Stimulated activated CD8-positive, alpha-beta memory T cell treated with anti-CD3 and anti-CD28 coated beads, Interleukin-12 subunit alpha, Interleukin-12 subunit beta, amount 100 ng/mL, for 24 hours (primary cell): Measurements from ENCODE around the gene SNCAIP.

Experiments
- DNase-seq: peaks from one replicate; pipeline ENCODE4 v3.0.0-alpha.2; 2020; ENCODE audit errors: extremely low read depth

SNCAIP gene

DNA sequence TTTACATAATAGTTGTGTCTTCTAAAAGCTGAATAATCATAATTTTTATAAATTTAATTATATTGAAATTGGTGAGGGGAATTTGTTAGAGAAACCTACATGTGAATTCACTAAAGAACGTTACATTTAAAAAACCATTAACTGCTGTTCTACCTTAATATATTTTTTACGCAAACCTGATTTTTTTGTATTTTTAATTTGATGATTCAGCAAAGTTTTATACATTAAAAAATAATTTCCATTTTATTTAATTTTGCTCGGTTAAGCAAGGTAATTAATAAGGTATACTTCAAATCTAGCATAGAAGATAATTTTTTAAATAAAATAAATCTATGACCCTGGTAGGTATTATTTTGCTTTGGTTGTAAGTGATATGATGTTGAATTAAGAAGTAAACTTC, 114.3 kb downstream of the SNCAIP start:
- no peak for DNase-seq

DNA sequence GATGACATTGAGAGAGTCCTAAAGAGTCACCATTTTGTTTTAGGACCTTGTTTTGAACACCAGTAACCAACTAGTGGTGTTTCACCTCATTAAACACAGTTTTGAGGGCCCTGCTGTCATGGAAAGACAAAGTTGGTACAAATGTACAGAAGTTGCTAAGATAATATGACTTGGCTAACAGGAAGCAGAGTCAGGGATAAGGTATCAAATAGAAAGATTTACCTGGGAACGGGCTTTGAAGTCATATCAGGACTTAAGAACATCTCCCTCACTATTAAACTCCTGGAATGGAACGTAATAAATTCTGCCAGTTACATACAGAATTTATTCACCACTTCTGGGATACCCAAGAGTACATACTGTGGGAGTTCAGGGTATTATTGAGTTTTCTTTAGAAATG, 115.6 kb downstream of the SNCAIP start:
- no peak for DNase-seq

DNA sequence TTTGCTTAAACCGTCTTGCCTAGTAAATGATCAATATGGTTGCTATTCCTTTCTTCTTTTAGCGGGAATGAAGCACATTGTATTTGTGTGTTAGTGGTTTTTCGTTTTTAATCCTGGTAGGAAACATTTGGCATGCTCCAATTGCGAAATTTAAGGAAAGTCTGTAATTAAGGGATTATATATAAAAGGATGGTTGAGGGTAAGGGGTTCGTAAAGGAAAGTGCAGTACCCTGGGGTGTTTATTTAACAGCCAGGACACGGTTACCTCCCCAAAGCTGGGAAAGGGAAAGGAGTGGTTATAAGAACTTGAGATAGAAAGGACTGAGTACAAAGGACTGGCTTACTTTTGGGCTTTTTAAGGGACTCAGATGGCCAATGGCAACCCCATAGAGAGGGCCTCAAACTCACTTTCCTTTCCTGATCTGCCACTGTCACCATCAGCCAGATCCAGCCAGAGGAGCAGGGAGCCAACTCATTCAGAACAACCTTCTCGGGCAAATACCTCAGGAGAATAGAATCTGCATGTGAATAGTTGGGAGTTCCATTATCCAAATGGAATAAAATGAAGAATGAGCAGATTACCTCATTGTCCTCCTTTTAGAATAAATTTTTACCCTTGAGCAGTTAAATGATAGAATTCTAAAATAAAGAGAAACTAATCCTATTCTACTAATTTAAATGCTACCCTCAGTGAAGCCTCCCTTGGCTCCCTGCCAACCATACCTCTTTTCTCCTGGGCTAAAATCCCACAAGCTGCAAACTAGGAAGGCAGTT, 117.7 kb downstream of the SNCAIP start:
- no peak for DNase-seq

DNA sequence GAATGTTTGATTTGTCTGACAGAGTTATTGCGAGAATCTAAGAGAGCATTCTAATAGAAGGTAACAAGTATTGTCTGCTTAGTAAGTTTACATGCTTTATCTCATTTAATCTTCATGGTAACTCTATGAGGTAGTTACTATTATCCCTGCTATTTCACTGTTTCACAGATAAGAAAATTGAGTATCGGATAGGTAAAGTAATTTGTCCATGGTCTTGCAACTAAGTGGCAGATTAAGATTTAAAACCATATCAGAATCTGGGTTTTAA, 118.2 kb downstream of the SNCAIP start:
- no peak for DNase-seq

DNA sequence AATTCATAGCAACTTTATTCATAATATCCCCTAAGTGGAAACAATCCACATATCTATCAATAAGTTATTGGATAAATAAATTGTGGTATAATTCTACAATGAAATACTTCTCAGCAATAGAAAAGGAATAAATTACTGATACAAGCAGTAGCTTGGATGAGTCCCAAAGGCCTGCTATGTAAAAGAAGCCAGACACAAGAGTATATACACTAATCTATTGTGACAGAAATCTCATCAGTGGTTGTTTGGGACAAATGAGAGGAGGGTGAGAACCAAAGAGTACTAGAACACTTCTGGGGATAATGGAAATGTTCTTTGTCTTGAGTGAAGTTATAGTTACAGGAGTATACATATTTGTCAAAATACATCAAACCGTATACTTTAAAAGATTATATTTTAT, 119.3 kb downstream of the SNCAIP start:
- no peak for DNase-seq

DNA sequence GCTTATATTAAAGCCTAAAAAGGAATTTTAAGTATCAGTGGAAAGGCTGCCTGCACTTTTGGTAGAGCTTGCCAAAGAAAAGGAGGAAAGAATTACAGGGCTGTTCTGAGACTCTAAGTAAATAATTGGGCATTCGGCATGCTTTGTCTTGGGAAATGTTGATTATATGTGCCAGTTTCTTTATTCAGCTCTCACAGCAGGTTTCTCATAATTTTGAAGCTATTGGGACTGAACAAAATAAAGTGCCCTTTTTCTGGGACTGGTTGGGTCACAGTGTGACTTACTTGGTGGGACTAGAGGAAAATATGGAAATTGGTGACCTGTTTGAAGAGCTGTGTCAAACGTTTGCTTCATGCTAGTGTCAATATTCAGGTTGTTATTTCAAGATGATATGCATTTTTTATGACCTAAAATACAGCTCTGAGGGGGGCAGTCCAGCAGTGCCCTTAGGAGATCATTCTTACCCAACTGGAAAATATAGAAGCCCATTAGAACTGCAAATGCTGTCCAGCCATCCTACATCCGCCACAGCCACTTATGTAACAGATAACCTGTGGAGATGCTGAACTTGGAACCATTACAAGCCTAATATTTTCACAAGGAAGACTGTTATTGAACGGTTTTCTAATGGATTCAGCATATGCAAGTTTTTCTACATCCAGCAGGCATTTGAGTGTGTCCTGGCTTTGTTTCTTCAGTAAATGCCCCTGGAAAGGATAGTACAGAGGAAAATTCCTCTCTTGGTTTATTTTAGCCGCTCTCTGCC, 122.4 kb downstream of the SNCAIP start:
- no peak for DNase-seq

DNA sequence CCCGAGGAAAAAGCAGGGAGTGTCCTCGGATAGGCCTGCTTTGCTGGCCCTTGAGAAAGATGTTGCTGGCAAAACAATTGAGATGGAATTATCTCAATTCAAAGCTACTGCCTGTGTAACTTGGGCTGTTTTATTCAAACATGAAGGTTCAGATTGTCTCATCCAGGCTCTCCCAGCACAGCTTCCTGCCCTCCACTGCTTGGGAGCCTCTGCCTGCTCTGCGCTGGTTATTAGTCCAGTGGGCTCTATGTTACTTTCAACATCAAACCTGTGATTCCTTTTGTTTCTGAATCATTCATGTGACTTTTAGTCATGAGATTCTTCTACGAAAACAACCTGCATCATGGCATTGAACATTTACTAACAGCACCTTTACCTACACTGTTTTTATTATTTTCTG, 123.2 kb downstream of the SNCAIP start:
- no peak for DNase-seq

DNA sequence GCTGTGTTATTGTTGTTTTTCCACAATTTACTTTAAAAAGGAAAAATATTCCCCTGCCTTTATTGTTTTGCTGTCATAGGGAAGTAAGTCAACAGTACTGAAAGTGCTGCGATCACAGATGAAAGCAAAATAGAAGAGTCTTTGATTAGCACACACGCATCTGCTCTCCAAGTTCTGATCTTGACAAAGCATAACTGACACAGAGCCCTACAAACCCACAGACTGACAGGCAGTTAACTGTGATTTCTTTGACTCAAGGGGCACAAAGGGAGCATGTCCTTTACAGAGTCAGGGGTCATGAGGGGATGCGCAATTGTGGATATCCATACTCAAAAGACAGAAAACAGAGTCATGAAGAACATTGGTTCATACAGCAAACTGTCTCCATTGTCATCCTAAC, 123.7 kb downstream of the SNCAIP start:
- DNase-seq, result no peak

DNA sequence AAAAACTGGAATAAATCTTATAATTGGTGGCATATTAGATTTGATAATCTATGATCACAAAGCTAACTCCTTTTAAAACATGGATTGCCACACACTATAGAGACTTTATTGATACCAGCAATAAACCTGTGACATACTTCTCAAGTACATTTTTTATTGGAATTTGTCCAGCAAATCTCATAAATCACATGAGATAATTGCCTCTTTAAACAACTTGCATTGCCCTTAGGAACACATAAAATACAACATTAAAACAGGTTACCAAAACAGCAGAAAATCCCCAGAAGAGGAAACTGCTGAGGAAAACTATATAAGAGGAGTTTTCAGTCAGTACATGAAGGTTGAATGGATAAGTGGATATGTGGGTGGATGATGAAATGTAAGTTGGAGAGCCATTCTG, 124.6 kb downstream of the SNCAIP start:
- no peak for DNase-seq

DNA sequence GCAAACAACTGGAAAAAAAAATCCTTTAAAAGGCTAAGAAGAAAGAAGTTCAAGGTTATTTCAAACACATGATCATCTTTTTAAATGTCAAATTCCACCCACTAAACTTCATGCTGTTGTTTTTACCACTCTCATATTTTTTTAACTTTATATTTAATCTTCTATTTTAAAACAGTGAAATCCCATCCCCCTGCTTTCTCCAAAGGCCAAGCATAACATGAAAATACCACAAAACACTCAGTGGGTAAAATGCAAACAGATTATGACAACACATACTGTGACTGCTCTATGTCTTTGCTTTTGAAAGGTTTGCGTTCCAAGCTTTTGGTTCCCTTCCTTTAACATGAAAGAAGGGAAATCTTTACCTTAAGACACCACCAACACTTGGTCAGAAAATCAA, 127.6 kb downstream of the SNCAIP start:
- DNase-seq, result no peak

DNA sequence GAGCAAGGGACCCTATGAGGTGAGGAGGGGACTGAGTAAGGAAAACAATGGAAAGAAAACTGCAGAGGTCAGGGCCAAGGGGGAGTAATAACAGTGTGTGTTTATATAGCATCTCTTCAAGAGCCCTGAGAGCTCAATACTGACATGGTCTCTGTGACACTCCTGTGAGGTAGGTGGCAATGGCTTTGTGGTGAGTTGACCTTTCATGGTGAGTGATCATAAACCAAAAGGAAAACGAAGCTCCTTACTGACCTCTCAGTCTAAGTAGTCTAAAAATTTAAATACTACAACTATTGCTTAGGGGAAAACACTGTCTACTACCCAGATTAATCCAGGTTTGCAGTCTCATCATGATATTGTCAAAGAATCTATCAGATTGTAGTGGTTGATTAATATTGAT, 130.9 kb downstream of the SNCAIP start:
- no peak for DNase-seq

DNA sequence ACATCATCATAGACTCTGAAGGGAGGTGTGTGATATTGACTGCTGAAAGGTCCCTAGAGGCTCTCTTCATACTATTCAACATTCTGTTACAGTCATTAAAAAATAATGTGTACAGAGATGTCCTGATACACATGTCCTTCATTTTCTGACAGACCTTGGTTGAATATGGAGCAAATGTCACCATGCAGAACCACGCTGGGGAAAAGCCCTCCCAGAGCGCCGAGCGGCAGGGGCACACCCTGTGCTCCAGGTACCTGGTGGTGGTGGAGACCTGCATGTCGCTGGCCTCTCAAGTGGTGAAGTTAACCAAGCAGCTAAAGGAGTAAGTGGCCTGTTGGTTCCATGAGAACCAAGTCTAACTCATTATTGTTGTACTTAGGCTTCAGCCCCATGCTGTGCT, 132.4 kb downstream of the SNCAIP start:
- no peak for DNase-seq

DNA sequence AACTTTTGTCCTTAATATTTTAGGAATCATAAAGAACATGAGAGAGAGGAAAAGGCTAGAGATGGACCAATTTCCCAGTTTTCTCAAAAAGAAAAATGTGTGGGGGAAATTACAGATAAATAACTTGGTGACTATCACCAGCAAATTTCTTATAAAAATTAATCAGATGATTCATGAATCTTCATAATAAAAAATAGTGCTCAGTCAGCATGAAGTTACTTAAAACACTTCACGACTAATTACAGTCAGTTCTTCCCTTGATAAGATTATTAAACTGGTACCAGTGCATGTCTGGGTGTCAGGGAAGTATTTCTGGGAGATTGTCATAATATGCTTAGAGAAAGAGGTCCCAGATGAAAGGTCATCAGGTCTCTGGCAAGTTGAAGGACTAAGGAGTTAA, 133.0 kb downstream of the SNCAIP start:
- DNase-seq, result no peak

DNA sequence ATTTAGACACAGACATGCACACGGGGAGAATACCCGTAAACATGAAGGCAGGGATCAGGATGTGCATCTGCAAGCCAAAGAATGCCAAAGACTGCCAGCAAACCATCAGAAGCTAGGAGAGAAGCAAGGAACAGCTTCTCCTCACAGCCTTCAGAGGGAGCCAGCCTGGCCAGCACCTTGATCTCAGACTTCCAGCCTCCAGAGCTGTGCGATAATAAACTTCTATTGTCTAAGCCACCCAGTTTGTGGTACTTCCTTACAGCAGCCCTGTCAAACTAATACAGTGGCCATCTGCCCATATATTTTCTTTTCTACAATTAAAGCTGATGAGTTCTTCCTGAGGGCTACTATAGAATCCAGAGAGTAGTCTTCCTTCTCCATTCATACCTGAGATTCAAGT, 135.0 kb downstream of the SNCAIP start:
- DNase-seq, result no peak

DNA sequence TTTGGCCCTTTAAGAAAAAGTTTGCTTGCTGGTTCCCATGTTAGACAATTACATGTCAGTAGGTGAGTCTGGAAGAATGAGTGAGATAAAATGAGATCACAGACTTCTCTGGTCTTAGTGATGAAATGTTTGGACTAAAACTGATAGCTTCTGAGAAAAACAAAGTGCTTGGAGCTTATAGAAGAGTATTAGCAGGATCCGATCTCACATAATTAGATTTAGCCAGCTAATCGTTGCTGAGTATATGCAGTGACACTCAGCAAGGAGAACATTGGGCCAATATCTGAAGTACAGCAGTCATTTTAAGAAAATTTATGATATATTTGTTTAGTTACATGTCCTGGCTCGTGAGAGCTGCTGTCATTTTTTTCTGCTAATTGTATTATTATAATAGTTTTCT, 135.8 kb downstream of the SNCAIP start:
- no peak for DNase-seq

DNA sequence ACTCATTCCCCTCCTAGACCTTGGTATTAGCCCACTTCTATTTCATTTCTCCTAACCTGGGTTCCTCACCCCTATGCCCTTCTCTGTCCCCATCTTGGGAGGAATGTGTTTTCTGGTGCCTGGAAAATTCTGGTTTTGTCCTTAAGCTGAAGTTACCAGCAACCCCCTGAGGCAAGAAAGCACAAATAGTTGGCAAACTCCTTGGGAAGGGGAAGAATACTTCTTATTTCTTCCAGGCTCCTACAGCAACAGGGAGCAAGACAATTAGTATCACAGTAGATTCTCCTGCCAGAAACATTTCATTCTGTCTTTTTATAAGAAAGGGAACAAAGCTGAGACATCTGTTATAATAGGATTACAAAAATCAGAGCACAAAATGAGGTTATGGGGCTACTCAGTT, 142.5 kb downstream of the SNCAIP start:
- DNase-seq, result no peak

DNA sequence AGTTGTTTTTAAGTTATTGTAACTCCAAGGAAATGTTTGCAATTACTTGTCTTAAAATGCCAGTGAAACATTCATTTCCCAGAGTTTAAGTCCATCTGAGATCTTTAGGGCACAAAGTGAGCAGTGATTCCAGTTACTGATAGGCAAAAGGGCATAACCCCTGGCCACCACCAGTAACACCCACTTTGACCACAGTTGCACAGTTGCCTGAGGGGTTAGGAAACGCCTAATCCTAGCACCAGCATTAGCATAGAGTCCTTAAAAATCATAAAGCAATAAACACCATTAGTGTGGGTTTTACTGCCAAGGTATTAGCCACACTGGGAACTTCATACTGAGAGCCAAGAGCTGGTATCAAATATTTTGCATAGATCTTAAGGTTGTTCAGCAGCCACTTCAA, 143.9 kb downstream of the SNCAIP start:
- DNase-seq, result no peak

DNA sequence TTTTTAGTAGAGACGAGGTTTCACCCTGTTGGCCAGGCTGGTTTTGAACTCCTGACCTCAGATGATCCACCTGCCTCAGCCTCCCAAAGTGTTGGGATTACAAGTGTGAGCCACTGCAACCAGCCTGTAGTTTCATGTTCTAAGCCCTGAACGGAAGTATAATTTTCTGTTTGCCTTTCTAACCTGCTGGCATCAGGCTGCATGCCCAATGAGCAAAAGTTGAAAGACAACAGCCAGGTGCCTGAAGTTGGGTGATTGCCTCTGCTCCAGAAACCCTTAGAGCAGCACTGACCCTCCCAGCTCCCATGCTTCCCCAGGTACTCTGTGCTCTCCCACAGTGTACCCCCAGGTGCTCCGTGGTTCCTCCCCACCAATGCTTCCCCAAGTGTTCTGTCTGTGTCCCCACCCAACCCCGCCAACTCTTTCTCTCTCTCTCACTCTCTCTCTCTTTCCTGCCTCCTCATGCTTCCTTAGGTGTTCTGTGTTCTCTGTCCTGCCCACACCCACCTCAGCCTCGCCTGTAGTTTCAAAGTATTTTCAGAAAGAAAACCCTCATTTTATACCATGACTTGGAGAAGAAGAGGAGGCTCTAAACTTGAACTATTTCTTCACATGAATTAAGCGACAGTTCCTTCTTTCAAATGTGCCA, 145.3 kb downstream of the SNCAIP start:
- no peak for DNase-seq

DNA sequence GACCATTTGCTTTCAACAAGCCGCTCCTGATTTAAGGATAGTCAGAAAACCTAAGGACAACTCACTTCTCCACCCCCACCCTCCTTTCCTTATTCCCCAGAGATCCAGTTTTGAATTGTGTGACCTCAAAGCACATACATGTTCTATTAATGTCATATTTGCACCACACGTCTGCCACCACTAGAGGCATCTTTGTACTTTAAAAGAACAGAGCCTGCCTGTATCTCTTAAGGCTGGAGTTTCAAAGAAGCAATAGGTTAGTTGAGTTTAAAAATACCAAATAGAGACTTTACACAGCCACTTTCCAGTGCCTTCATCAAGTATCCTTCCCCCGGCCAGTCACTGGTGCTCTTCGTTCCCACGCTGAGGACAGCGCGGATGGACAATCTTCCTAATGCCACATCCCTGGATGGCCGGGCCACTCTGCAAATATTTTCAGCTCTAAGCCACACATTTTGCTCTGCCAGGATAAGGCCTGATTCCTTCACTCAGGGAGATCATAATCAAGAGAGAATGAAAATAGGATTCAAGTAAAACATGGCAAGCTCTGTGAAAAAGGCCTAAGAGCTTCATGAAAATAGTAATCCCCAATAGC, 146.3 kb downstream of the SNCAIP start:
- DNase-seq, result no peak

DNA sequence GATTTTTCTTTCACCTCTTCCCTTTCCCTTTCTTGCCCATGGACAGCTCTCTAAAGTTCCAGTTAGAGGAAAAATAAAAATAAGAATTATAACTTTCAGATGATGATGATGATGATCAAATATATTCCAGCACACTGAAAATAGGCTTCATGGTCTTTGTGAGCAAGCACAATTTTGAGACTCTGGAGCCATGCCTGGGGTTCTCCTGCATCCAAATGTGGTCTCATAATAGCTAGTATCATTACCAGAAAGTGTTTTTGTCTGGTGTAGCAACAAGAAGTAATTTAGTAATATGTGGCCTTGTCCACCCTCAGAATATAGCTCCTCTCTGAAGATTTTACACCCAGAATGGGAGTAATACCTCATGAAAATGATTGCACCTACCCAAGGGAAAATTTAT, 150.4 kb downstream of the SNCAIP start:
- no peak for DNase-seq

DNA sequence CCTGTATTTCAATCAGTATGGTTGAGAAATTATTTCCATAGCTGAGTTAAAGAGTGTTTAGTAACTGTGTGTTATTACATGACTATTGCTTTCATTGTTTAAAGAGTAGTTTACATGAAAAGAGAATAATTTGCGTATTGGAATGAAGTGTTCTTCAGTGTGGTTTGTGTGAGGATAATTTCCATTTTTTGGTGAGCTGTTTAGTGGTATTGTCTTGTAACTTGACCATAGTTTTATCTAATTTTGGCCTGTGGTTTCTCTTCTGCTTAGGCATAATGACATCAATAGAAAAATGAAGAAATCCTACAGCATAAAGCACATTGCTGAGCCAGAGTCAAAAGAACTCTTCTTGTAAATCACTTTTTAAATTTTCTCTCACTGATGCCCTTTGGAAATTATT, 151.2 kb downstream of the SNCAIP start:
- no peak for DNase-seq

DNA sequence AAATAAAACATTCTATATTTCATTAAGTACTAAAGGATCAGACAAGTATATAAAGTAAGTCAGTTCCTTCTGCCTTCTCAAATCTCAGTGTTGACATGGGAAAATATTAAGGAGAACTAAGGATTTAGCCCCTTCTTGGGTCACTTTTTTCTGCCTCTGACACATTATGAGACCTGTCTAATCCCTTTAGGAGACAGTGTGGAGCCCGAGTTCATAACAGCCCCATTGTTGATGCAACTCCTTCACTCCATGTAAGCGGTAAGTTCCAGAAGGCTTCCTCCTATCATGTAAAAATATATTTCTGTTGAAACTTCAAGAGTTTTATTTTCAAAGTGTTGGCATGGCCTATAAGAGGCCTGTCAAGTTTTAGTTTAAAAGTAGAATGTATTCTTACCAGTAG, 152.2 kb downstream of the SNCAIP start:
- no peak for DNase-seq

DNA sequence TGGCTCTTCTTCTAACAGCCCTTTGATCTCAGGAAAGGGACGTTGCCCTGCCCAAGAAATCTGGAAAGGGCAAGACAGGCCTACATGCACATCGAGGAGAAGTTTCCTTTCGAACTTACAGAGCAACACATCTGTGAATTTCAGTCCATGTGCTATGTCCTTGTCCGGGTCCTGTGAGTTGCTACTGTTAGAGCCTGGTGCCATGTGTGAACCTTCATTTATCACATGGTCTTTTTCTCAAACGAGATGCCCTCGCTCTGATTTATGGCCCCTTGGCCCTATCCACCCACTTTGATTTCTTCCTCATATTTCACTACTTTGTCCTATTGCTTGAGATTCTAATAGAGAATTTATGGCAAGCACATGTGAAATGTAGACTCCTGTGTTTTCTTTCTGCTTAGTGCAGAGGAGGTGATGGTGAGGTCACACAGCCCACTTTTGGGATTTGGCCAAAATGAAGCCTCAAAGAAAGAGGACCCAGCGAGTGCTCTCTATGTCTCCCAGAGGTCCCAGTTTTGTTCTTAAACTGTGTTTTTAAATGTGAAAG, 153.1 kb downstream of the SNCAIP start:
- no peak for DNase-seq
